ENCODE data around the gene NPTN.
"Not testable (repeated sequence)": the region's sequence is repeated elsewhere in the genome, so short reads cannot be mapped to it uniquely, and the experiment has no call there.

Gene NPTN

DNA sequence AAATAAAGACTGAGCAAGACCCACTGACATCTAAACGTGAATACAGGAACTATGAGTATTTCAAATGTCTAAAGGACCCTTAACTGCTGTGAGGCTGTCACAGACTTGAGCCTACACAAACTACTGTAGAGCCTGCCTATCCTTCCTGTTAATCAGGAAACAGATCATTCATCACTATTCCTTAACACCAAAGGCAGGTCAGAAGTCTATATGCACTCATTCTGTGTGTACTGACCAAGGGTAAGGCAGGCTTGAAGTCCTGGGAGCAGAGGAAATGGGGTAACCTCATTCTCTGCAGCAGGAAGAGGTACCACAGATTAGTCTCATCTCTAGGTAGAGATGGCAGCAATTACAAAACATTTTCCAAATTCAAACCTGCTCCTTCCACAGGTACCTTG, 30.7 kb downstream of the NPTN start:
- FAIRE-seq = no peak
- no peak for DNase-seq (ENCODE audit: insufficient read length, low spot score)

DNA sequence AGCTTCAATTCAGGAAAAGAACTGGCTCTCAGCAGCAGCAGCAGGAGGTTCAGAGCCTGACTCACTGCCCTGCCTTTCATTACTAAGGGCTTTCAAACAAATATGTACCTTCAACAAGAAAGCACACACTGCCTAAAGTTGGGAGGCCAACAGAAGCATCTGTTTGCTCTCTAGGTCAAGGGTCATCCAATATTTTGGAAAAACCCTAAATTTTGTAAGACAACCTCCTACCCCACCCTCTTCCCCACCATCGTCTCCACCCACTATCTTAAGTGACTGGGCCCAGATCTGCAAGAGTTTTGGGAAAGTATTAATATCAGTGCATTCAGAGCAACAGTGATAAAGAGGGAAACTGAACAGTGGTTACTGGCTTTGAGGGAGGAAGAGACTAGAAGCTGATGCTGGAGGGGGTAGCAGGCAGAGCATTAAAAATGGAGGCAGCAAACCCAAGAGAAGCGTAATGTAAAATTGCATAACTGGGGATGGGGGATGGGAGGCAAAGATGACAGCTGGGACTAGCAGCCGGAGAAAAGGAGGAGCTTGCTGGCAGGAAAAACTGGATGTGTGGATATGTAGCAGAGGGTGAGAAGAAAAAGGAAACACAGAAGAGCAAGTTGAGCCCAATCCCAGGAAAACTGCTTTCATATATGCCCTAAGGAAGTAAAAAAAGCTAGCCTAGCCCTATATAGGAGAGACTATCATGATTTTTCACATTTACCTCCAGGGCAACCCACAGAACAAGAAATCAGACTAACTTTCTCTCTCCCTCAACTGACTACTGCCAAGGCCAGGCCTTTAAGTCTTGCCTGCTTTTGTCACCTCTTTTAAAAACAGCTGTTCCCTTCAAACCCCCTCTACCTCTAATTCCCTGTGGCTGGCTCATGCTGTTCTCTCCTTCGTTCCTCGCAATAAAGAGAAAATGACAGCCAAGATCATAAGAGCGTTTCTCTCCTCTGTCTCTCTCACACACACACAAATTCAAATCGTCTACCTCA, 31.4 kb downstream of the NPTN start:
- DNase-seq (ENCODE audit: insufficient read length, low spot score) = no peak

GRCh38 chr15:73600413-73601335, 32.5 kb downstream of the NPTN start:
- no peak for FAIRE-seq
- DNase-seq (ENCODE audit: insufficient read length, low spot score) = no peak

More for the DNA sequence above, 31.4 kb downstream of the NPTN start:
- FAIRE-seq = no peak

- FAIRE-seq (no peak), DNase-seq (ENCODE audit: insufficient read length, low spot score) (peak; percentile 13)
Measured at GRCh38 chr15:73599934-73600333, 33.3 kb downstream of the NPTN start.

GRCh38 chr15:73598530-73599160, 34.5 kb downstream of the NPTN start:
- FAIRE-seq (no peak), DNase-seq (ENCODE audit: insufficient read length, low spot score) (no peak)

GRCh38 chr15:73597036-73597638, 36.1 kb downstream of the NPTN start:
- DNase-seq (ENCODE audit: insufficient read length, low spot score) (no peak), FAIRE-seq (no peak)

- no peak for DNase-seq (ENCODE audit: insufficient read length, low spot score)
- no peak for FAIRE-seq
Measured at GRCh38 chr15:73596174-73596573, 37.0 kb downstream of the NPTN start.

DNA sequence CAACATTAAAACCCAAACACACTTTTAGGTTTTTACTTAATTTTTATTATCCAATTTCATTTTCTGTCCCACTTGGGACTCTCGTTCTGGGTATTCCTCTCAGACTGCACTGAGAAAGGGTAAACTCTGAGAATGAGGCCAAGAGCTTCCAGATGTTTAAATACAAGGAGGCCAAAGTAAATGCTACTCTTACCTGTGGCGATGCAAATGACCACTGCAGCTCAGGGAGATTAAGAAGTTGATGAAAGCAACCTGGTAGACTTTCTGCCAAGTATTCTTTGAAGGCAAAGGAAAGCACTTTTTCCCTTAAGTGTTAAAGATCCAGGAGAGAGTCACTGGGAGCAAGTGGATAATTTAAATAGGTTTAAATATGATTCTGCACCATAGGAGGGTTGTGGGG, 39.1 kb downstream of the NPTN start:
- no peak for FAIRE-seq

GRCh38 chr15:73593304-73594074, 39.7 kb downstream of the NPTN start:
- FAIRE-seq = no peak
- DNase-seq (ENCODE audit: insufficient read length, low spot score) = no peak

More for the DNA sequence above, 39.1 kb downstream of the NPTN start:
- DNase-seq (ENCODE audit: insufficient read length, low spot score) = no peak

- DNase-seq (ENCODE audit: insufficient read length, low spot score) (no peak), FAIRE-seq (no peak)
Measured at GRCh38 chr15:73590263-73590662, 42.9 kb downstream of the NPTN start.

GRCh38 chr15:73589766-73590165, 43.4 kb downstream of the NPTN start:
- FAIRE-seq = no peak
- no peak for DNase-seq (ENCODE audit: insufficient read length, low spot score)

DNA sequence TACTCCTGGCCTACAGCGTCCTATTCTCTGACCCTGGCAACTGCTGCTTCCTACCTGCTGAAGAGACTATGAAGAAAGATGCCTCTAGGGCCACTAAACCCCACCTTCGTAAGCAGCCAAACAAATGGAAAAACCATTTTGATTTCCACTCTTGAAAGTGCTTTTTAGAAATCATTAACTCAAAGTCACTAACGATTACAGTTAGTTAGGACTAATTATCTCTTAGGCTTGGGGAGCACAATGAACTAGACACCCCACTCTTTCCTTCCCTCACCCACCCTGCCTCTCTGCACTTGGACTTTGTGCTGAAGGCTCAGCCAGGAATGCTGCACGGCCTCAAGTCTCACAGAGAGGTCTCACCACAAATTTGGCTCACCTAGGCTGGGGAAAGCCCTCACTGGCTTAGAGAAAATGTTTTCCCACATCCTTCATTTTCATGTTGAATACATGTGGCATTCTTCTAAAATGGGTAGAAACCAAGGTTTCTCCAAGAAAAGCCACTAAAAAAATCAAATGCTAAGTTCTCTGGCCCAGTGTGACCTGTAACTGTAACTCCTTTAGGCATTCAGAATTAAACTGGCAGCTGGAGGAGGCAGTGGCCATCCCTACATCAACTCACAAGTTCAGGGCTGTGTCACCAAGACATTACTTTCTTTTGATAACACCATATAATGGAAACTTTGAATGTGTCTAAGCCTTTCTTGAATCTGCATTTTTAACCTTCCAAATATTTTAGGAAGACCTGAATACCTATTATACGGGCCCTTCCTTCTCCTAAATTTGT, 47.1 kb downstream of the NPTN start:
- no peak for DNase-seq (ENCODE audit: insufficient read length, low spot score)
- FAIRE-seq = no peak

DNA sequence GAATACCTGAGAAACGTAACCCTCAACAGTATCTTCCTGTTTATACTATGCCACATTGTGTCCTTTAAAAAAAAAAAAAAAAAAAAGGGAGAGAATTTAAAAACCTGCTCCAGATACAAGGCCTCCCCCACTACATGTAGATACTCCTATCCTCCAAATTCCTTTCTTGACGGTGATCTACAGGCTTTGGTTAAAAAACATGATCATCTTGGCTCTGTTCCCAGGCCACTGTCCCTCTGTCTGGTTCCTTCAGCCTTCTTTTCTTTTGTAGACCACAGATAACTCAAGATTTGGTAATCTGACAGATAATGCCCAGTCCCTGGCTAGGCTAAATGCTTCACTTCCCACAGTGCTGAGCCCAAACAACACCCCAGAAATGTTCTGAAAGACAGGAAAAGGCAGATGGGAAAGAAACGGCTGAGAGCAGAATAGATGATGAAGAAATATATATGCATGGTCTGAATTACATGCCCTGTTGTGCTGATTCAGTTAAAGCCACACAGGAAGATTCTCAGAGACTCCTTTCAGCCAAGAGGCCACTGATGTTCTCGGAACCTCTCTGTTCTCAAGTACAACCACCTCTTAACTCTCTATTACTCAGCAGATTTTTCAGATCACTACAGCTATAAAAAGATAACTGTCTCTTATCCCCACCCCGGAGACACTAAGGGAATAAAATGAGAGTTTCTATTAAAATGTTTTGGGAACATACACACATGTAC, 48.3 kb downstream of the NPTN start:
- FAIRE-seq (no peak), DNase-seq (ENCODE audit: insufficient read length, low spot score) (no peak)

GRCh38 chr15:73583544-73583943, 49.6 kb downstream of the NPTN start:
- no peak for DNase-seq (ENCODE audit: insufficient read length, low spot score)
- no peak for FAIRE-seq

DNA sequence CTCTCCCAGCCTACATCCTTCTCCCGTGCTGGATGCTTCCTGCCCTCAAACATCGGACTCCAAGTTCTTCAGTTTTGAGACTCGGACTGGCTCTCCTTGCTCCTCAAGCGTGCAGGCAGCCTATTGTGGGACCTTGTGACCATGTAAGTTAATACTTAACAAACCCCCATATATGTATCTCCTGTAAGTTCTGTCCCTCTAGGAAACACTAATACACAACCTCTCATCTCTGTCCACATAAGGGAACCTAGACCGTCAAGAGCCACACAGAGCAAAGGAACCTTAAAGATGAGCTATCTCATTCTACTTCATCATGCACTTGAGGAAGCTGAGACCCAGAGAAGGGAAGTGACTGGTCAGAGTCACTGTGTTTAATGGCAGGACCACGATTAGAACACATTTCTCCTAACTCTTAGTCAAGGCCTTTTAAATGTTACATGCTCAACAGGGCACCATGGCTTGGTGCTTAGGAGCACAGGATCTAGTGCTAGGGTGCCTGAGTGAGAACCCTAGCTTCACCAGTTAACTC, 50.3 kb downstream of the NPTN start:
- DNase-seq (ENCODE audit: insufficient read length, low spot score) = no peak
- no peak for FAIRE-seq

DNA sequence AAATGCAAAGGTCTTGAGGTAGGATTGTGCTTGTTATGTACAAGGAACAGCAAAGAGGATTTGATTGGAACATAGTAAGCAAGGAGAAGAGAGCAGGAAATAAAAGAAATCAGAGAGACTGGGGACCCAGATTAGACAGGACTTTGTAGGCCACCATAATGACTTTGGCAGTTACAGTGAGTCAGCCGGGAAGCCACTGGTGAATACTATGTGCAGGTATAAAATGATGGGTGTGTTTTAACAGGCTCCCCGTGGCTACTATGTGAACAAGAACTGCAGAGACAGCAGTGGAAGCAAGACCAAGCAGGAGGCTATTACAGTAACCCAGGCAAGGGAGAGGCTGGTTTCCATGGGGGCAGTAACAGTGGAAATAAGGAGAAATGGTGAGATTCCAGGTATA, 55.2 kb downstream of the NPTN start:
- FAIRE-seq (no peak), DNase-seq (ENCODE audit: insufficient read length, low spot score) (no peak)

GRCh38 chr15:73577593-73577992, 55.6 kb downstream of the NPTN start:
- not testable (repeated sequence) for DNase-seq (ENCODE audit: insufficient read length, low spot score); FAIRE-seq

GRCh38 chr15:73575636-73576247, 57.4 kb downstream of the NPTN start:
- DNase-seq (ENCODE audit: insufficient read length, low spot score) = no peak
- no peak for FAIRE-seq
